HepG2 (cell line): Measurements from ENCODE around the gene ZNF584. TPM values are rescaled to one million over a fixed set of nuclear protein-coding genes. Genes with fewer than 3 reads are reported as not detected.

Experiments
- ATF1 ChIP-seq: IDR thresholded peaks from 2 replicates; pipeline ENCODE4 v1.6.1; 2016; ENCODE audit warnings: mild to moderate bottlenecking, control low read depth
- CEBPG ChIP-seq: IDR thresholded peaks from 2 replicates; pipeline ENCODE4 v1.6.1; 2016
- FOSL2 ChIP-seq: sonication (generic); formaldehyde crosslinking; IDR thresholded peaks from 2 replicates; pipeline ENCODE4 v1.4.0; 2020; ENCODE audit warnings: missing genetic modification reagents
- KDM2A ChIP-seq: sonication (generic); formaldehyde crosslinking; IDR thresholded peaks from 2 replicates; pipeline ENCODE4 v1.4.0; 2020; ENCODE audit warnings: low read depth, missing genetic modification reagents, borderline replicate concordance
- KDM4B ChIP-seq: sonication (generic); formaldehyde crosslinking; IDR thresholded peaks from 2 replicates; pipeline ENCODE4 v1.4.0; 2020; ENCODE audit warnings: missing genetic modification reagents
- KMT2A ChIP-seq: sonication (generic); formaldehyde crosslinking; IDR thresholded peaks from 2 replicates; pipeline ENCODE4 v1.4.0; 2020; ENCODE audit warnings: missing genetic modification reagents
- MXD1 ChIP-seq: sonication (generic); formaldehyde crosslinking; IDR thresholded peaks from 2 replicates; pipeline ENCODE4 v1.4.0; 2020; ENCODE audit warnings: mild to moderate bottlenecking, missing genetic modification reagents
- MXD3 ChIP-seq: IDR thresholded peaks from 2 replicates; pipeline ENCODE4 v1.6.1; 2016; ENCODE audit warnings: mild to moderate bottlenecking, missing biosample characterization, missing genetic modification reagents
- PLSCR1 ChIP-seq: sonication (generic); formaldehyde crosslinking; IDR thresholded peaks from 2 replicates; pipeline ENCODE4 v1.5.0; 2020; ENCODE audit warnings: missing genetic modification reagents, mild to moderate bottlenecking, borderline replicate concordance
- SMYD3 ChIP-seq: sonication (generic); formaldehyde crosslinking; IDR thresholded peaks from 2 replicates; pipeline ENCODE4 v1.8.1; 2023; ENCODE audit warnings: mild to moderate bottlenecking, missing genetic modification reagents
- SRSF4 ChIP-seq: fragments of 200-400 bp; formaldehyde crosslinking; IDR thresholded peaks from one replicate; pipeline ENCODE4 v1.6.1; 2018; ENCODE audit warnings: mild to moderate bottlenecking, low read depth, low read length, moderate library complexity; ENCODE audit not compliant: poor library complexity, severe bottlenecking
- USF2 ChIP-seq, 2 experiments: sonication (generic) in 1 of 2; formaldehyde crosslinking in 1 of 2; IDR thresholded peaks; 2 replicates each; pipeline versions ENCODE4 v1.5.1 to v1.6.1; 2011 to 2020; ENCODE audit warnings: borderline replicate concordance in 1 of 2, low read depth in 1 of 2, low read length in 1 of 2, mild to moderate bottlenecking in 1 of 2, missing genetic modification reagents in 1 of 2, moderate library complexity in 1 of 2
- ZFP36L2 ChIP-seq: sonication (generic); formaldehyde crosslinking; IDR thresholded peaks from 2 replicates; pipeline ENCODE4 v1.4.0; 2020; ENCODE audit warnings: missing genetic modification reagents
- ZNF225 ChIP-seq: sonication (generic); formaldehyde crosslinking; IDR thresholded peaks from 2 replicates; pipeline ENCODE4 v1.4.0; 2020; ENCODE audit warnings: mild to moderate bottlenecking, missing genetic modification reagents
- ZNF281 ChIP-seq: sonication (generic); formaldehyde crosslinking; IDR thresholded peaks from 2 replicates; pipeline ENCODE4 v1.4.0; 2020; ENCODE audit warnings: missing genetic modification reagents, borderline replicate concordance
- ZNF292 ChIP-seq: sonication (generic); formaldehyde crosslinking; IDR thresholded peaks from 2 replicates; pipeline ENCODE4 v1.8.1; 2022; ENCODE audit warnings: mild to moderate bottlenecking, low read depth, missing genetic modification reagents, borderline replicate concordance
- ZNF484 ChIP-seq: sonication (generic); formaldehyde crosslinking; IDR thresholded peaks from 2 replicates; pipeline ENCODE4 v1.5.1; 2020; ENCODE audit warnings: mild to moderate bottlenecking, low read depth, missing genetic modification reagents, borderline replicate concordance
- ZNF549 ChIP-seq: sonication (generic); formaldehyde crosslinking; IDR thresholded peaks from 2 replicates; pipeline ENCODE4 v1.5.0; 2020; ENCODE audit warnings: missing genetic modification reagents
- ZNF550 ChIP-seq: sonication (generic); formaldehyde crosslinking; IDR thresholded peaks from 2 replicates; pipeline ENCODE4 v1.4.0; 2020; ENCODE audit warnings: mild to moderate bottlenecking, missing genetic modification reagents, borderline replicate concordance
- ZNF569 ChIP-seq: sonication (generic); formaldehyde crosslinking; IDR thresholded peaks from 2 replicates; pipeline ENCODE4 v1.5.0; 2020; ENCODE audit warnings: mild to moderate bottlenecking, missing genetic modification reagents, moderate library complexity, borderline replicate concordance
- ZNF780A ChIP-seq: sonication (generic); formaldehyde crosslinking; IDR thresholded peaks from 2 replicates; pipeline ENCODE4 v1.8.0; 2022; ENCODE audit warnings: mild to moderate bottlenecking, missing genetic modification reagents, moderate library complexity
- ZNF788 ChIP-seq: sonication (generic); formaldehyde crosslinking; IDR thresholded peaks from 2 replicates; pipeline ENCODE4 v1.5.0; 2020; ENCODE audit warnings: mild to moderate bottlenecking, missing genetic modification reagents, borderline replicate concordance
- polyA plus RNA-seq, 8 experiments: library from polyadenylated mRNA; depleted of rRNA in 3 of 8; stranded (reverse) in 7 of 8; unstranded in 1 of 8; fragments of >200 nt; fragmentation: Illumina TruSeq in 4 of 8; extraction: Trizol in 4 of 8; gene quantifications; 2 replicates each; pipeline versions ENCODE4 v1.2.1 to v1.2.3, GENCODE V29; 2011 to 2016; ENCODE audit warnings: low read depth in 4 of 8, missing spikeins in 1 of 8, mixed read lengths in 1 of 8; ENCODE audit not compliant: insufficient read depth in 1 of 8
- total RNA-seq, 5 experiments: library from RNA; depleted of rRNA; stranded (reverse); fragments of >200 nt; fragmentation: Illumina TruSeq; extraction: Trizol; gene quantifications; 2 replicates each; pipeline ENCODE4 v1.2.3, GENCODE V29; 2016; ENCODE audit warnings: low read depth in 1 of 5

ZNF584 gene
- total and polyA plus RNA-seq, 2 of the 13 experiments (the other 11 are each of a cell fraction or from before 2014, with no cell fraction given): 2.4 to 7.0 TPM

GRCh38 chr19:58451358-58452101 lies 43.1 kb downstream of the ZNF584 start, which contains the start of gene ZNF324B (continued):
- TF ChIP-seq ZNF281 (CRISPR knock-in tag): no peak
- TF ChIP-seq CEBPG (CRISPR knock-in tag): no peak
- TF ChIP-seq ZFP36L2 (CRISPR knock-in tag): no peak
- TF ChIP-seq ZNF780A (CRISPR knock-in tag): peak; percentile 62; the same call in 1 of the 2 replicates
- no peak for TF ChIP-seq ZNF225 (CRISPR knock-in tag)
- no peak for TF ChIP-seq SMYD3
- TF ChIP-seq KDM4B (CRISPR knock-in tag): no peak
- no peak for TF ChIP-seq FOSL2 (CRISPR knock-in tag)
- no peak for TF ChIP-seq ZNF550
- TF ChIP-seq KDM2A (CRISPR knock-in tag): peak; percentile 65
- no peak for TF ChIP-seq ZNF484
- TF ChIP-seq ZNF549 (CRISPR knock-in tag): no peak
- no peak for TF ChIP-seq ZNF292 (CRISPR knock-in tag)
- no peak for TF ChIP-seq SRSF4
- TF ChIP-seq PLSCR1 (CRISPR knock-in tag): no peak
- peak; percentile 32; the same call in 1 of the 2 replicates for TF ChIP-seq ZNF788 (CRISPR knock-in tag)
- TF ChIP-seq ZNF569 (CRISPR knock-in tag): no peak
- TF ChIP-seq ATF1 (CRISPR knock-in tag): no peak
- TF ChIP-seq KMT2A (CRISPR knock-in tag): peak; percentile 45; the same call in 1 of the 2 replicates
- 0 out of 2 replicates have a peak, but pooled peaks have one; percentile 61 for TF ChIP-seq MXD1 (CRISPR knock-in tag)
- TF ChIP-seq MXD3 (CRISPR knock-in tag): no peak; the same call in 1 of the 2 replicates
- no peak for TF ChIP-seq USF2 (IDR thresholded peaks at IDR 0.05; ENCODE audit: low read depth, low read length)
- no peak for TF ChIP-seq USF2 (CRISPR knock-in tag; IDR thresholded peaks at IDR 0.05; ENCODE audit: borderline replicate concordance)
